GM21723 (cell line): ENCODE measurements around the gene EGR4.

Experiments used
- ATAC-seq: cut with Tn5 transposase; IDR thresholded peaks from one replicate; pipeline ENCODE4 v1.9.1; 2021; ENCODE audit warnings: mild to moderate bottlenecking, moderate library complexity; ENCODE audit not compliant: unreplicated experiment

EGR4 gene

DNA sequence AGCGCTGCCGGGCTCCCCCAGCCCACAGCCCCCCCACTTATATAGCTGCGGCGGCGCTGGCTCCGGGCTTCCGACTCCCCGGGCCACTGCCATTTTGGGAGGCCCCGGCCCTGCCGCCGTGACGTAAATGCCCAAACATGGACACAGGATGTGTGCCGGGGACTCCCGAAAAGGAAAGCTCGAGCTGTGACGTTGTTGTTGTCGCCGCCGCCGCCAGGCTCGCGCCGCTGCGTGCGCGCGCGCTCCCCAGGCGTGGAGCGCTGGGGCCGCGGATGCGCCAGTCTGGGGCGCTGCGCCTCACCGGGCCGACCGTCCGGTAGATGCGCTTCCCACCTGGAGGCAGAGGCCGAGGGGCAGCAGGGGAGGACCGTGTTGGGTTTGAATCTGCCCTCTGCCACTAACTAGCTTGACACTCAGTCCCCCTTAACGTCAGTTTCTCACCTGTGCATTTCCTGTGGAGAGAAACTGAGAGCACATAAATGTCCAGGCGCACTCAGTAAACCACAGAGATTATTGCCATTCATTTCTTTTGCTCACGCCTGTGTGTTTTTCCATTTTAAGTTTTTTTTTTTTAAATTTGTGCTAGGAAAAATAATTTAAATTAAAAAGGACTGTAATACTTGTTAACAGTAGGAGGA, at the start of gene EGR4:
Gene EGR4 (minus strand): TSS at position 15 of the 638 bp plus-strand sequence. CDS start 231 bp downstream, outside the sequence.
- peak; percentile 91 for ATAC-seq

DNA sequence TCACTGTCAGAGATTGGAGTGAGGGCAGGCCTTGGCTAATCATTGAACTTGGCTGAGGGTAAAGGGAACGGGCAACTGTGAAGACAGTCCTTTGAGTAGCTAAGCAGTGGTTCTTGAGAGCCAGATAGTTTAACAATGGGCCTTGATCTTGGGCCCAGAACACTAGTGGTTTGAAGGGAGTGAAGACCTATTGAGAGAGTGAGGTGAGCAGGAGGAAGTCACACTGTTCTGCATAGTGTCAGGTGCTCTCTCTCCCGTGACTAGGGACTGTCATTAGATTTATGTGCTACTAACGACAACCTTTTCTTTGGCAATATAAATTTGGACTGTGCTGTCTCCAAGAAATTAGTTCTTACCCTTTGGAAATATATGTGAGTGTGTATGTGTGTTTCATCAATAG, 47.7 kb upstream of the EGR4 start:
- ATAC-seq = no peak

GRCh38 chr2:73339201-73339600, 45.9 kb upstream of the EGR4 start:
- no peak for ATAC-seq

DNA sequence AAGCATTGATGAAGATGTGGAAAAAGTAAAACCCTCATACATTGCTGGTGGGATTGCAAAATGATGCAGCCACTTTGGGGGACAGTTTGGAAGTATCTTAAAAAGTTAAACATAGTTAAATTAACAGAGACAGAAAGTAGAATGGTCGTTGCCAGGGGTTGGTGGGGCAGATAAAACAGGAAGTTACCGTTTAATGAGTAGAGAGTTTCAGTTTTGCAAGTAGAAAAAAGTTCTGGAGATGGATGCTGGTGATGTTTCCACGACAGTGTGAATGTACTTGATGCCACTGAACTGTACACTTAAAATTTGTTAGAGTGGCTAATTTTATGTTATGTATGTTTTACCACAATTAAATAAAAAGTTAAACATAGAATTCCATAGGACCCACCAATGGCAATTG, 44.5 kb upstream of the EGR4 start:
- ATAC-seq = no peak

DNA sequence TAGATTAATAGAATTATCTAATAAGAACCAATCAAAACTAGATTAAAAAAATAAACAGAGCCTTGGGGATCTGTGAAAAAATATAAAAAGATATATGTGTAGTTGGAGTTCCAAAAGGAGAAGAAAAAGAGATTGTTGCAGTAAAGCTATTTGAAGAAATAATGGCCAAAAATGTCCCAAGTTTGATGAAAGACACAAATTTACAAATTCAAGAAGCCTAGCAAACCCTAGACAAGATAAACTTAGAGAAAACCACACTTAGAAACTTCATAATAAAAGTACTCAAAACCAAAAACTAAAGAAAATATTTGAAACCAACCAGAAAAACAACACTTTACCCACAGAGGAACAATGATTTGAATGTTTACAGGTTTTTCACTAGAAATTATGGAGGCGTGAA, 41.3 kb upstream of the EGR4 start:
- no peak for ATAC-seq

DNA sequence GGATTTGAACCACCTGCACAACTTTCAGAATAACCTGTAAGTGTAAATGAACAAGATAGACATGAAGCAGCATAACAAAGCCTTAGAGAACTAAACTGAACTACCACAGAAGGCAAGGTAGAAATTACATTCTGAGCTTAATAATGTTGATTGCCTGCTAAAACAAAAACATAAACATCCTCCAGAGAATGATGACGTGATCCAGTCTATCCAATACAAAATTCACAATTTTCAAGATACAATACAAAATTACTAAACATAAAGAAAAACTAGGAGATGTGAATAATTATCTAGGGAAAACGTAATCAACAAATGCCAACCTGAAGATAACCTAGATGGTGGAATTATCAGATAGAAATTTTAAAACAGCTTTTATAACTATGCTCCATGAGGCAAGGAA, 40.7 kb upstream of the EGR4 start:
- no peak for ATAC-seq

GRCh38 chr2:73333564-73333963, 40.2 kb upstream of the EGR4 start:
- no peak for ATAC-seq

DNA sequence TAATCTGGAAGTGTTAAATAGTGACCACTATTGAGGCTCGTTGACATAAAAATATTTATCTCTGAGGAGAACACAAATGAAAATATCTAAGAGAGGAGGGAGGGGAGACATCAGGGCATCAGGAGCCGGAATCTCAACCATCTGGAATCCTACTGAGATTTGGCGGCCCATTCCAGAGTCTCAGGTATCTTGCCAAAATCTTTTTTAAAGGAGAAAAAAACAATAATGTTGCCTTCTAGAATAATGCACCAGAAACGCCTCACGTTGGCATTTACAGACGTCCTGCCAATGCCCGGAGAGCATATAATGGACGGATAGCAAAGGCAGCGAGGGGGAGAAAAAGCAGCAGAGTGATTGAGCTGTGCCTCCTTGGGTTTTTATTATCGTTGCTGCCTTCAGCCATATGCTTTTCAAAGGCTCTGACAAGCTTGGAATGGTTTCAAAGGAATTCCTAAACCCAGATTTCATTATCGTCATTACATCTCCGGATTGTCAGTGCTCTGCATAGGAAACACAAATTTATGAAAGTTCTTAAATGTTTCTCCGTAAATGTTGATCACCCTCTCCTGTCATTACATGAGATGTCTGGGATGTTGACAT, 30.9 kb upstream of the EGR4 start:
- no peak for ATAC-seq

DNA sequence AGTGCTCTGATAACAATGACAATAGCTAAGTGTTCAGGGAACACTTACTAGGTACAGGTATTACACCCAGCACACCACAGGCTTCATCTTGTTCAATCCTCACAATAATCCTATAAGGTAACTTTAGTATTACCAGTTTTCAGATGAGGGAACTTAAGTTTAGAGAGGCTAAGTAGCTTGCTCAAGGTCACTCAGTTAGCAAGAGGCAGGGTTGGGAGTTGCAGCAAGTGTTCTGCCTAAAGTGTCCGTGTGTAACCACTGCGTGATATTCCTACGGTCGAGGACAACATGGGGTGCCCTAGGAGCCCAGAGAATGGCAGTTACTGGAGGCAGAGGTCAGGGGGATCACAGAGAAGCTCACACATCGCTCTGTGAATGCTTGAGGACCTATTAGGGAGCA, 30.2 kb upstream of the EGR4 start:
- no peak for ATAC-seq

DNA sequence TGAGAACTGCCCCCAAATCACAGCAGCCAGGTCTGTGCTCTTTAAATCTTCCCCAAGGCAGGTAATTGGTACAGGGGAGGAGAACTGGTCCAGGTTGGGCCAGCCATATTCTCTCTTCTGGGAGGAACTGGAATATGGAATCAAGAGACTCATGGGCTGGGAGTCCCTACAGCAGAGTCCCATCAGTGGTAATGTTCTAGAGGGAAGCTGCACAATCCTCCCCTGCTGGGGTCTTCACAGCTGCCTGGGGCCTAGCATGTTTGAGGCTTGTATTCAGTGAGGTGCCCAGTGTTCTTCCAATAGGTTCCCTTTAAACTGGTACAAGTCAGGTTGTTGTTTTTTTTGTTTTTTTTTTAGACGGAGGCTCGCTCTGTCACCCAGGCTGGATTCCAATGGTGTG, 21.1 kb upstream of the EGR4 start:
- ATAC-seq = no peak

DNA sequence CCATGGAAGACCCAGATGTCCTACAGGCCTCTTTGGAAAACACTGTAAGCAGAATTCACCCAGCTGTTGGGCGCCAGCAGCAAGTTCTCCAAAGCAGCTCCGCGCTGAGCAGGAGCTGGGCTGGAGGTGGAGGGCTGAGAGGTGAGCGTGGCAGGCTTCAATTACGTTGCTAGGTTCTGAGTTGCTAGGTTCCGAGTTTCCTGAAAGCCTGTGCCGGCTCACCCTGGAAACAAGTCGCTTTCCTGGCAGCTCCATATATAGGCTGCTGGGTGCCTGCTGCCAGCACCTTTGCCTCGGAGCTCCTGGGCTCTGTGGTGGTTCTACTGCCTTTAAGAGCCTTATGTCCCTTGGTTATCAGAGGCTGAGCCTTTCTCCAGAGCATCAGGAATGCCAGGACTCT, 14.4 kb upstream of the EGR4 start:
- ATAC-seq = no peak

- ATAC-seq = no peak
Observed at GRCh38 chr2:73301636-73302035, 8.3 kb upstream of the EGR4 start.

GRCh38 chr2:73300926-73301325, 7.6 kb upstream of the EGR4 start:
- ATAC-seq = no peak

GRCh38 chr2:73297586-73297985, 4.2 kb upstream of the EGR4 start:
- no peak for ATAC-seq

- ATAC-seq = no peak
Observed at GRCh38 chr2:73297151-73297559, 3.8 kb upstream of the EGR4 start.

DNA sequence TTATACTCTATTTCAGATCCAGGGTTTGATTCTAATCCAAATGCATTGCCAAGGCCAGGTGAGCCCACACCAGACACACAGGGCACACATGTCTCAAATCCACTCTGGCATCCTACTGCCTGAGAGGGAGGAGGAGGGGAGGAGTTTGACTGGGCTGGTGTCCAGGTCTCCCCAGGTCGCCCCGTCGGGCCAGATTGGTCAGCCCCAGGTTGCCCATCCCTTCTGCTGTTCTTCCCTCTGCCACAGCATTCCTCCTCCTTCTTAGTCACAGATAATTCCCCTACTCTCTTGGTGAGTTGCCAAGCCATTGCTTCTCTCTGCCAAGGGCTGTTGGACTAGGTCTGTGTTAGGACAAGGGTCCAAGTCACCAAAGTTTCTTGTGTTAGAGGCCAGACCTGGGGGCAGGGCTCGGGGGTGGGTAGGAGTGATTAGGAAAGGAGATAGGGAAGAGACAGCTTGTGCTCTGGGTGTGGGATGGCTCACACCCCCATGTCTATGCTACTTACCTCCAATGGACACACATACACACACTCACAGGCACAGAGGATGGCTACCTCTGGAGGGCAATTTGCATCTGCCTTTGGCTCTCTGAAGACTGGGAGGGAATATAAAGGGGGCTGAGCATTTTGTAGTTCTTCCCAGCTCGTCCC, 2.5 kb upstream of the EGR4 start:
- no peak for ATAC-seq

- no peak for ATAC-seq
Observed at GRCh38 chr2:73294239-73294638, 891 bp upstream of the EGR4 start.

DNA sequence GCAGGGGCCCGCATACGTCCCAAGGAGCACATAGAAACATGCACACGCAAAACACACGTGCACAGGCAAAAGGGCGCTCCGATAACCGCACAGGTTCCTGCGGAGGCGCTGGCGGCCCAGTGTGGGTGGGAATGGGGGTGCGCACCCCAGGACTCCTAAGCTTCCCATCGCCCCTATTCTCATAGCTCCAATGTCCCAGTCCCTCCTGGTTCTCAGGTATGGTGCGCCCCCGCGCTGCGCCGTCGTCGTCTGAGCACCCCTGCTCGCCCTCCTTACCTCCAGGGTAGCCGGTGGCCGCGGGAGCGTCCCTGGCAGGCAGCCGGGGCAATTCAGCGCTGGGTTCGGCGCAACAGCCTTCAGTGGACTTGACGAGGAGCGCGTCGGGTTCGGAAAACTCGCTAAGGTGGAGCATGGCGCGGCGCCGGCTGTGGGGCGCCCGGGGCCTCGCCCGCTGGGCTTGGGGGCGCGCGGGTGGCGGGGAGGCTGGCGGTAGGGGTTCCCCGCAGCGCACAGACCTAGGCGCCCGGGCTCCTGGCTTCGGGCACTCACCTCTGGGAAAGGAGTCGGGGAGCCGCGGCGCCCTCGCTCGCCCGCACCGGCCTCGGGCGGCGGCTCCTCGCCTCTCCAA, 328 bp downstream of the EGR4 start:
- ATAC-seq = no peak

DNA sequence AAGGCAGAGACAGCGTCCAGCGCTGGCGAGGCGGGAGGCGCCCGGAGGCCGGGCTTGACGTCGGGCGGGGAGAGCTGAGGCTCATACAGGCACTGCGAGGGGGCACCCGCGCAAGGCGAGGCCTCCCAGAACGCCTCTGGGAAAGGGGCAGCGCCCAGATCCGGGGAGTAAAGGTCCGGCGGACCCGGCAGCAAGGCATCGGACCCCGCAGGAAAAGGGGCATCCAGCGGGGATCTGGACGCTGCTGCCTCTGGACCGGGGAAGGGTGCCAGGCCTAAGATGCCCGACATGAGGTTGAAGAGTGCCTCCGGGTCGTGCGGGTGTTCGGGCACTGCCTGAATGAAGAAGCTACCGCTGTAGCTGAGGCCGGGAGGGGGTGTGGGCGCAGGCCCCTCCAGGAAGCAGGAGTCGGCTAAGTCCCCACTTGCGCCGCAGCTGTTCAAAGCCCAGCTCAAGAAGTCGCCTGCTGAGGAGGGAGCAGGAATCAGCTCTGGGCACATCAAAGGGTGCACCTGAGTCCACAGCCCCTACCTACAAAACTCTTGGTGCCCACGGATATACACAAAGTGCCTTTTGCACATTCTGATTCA, 937 bp downstream of the EGR4 start:
- no peak for ATAC-seq

GRCh38 chr2:73291461-73292315, 1.7 kb downstream of the EGR4 start:
- no peak for ATAC-seq

DNA sequence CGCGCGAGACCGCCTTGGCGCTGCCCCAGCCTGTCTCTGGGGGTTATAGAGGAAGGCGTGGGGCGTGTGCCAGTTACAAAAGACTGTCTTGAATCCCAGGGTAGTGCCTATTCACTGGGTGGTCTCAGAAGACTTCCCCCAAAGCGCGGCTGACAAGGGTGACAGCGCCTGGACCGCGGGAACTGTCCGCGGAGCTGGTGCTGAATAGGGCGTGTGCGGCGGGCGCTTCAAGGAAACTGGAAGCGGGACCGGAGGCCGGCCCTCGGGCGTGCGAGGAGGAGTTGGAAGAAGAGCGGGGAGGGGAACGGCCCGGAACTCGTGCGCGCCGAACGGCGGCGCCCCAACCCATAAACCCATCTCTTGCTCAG, 2.3 kb downstream of the EGR4 start:
- ATAC-seq = no peak
